H1 (cell line): ENCODE results near the gene TMEM121B. TPM values are rescaled to one million over a fixed set of nuclear protein-coding genes. Genes with fewer than 3 reads are reported as not detected.

Source experiments
- CTCF ChIA-PET: fragments of 300-600 bp; sonication (Branson Sonifier 250); formaldehyde crosslinking; loops from one replicate; lab custom pipeline; 2021; ENCODE audit not compliant: partially characterized antibody; lab: Charles Lee
- POLR2A ChIA-PET: fragments of 300-600 bp; sonication (Branson Sonifier 250); formaldehyde crosslinking; loops from one replicate; lab custom pipeline; 2021; ENCODE audit warnings: inconsistent platforms; ENCODE audit not compliant: partially characterized antibody; lab: Charles Lee
- DNase-seq, 2 experiments: peaks; one replicate each; pipeline versions ENCODE4 v3.0.0 to v3.0.0-alpha.2; 2010 to 2022; ENCODE audit warnings: low spot score in 2 of 2, low read depth in 1 of 2, mixed read lengths in 1 of 2
- FAIRE-seq: peaks from 2 replicates; lab custom pipeline; 2011; peaks lifted over from hg19 to GRCh38; lab: Jason Lieb, UNC
- H2AFZ ChIP-seq: 2 replicates; pipeline ENCODE4 v1.8.1; 2012; ENCODE audit warnings: low read length, inconsistent platforms
- H2AK5ac ChIP-seq: 2 replicates; pipeline ENCODE4 v1.6.1; 2013; ENCODE audit warnings: low read depth, low read length
- H2BK120ac ChIP-seq: replicated peaks from 2 replicates; pipeline ENCODE3; 2013; ENCODE audit warnings: low read depth, low read length, inconsistent platforms
- H2BK12ac ChIP-seq: 2 replicates; pipeline ENCODE4 v1.6.1; 2013; ENCODE audit warnings: low read depth, low read length
- H2BK15ac ChIP-seq: 2 replicates; pipeline ENCODE4 v1.6.1; 2013; ENCODE audit warnings: low read length
- H2BK20ac ChIP-seq: 2 replicates; pipeline ENCODE4 v1.6.1; 2013; ENCODE audit warnings: low read length
- H2BK5ac ChIP-seq: 2 replicates; pipeline ENCODE4 v1.6.1; 2013; ENCODE audit warnings: low read depth, low read length
- H3K14ac ChIP-seq: 2 replicates; pipeline ENCODE4 v1.6.1; 2013; ENCODE audit warnings: inconsistent platforms; ENCODE audit not compliant: insufficient read length
- H3K18ac ChIP-seq: 2 replicates; pipeline ENCODE4 v1.6.1; 2013; ENCODE audit warnings: low read length; ENCODE audit errors: extremely low read depth
- H3K23ac ChIP-seq: 2 replicates; pipeline ENCODE4 v1.6.1; 2013; ENCODE audit warnings: inconsistent platforms; ENCODE audit not compliant: insufficient read length
- H3K23me2 ChIP-seq: 2 replicates; pipeline ENCODE4 v1.6.1; 2013; ENCODE audit warnings: low read depth, low read length
- H3K27ac ChIP-seq: 2 replicates; pipeline ENCODE4 v1.6.1; 2011; ENCODE audit warnings: low read depth, low read length, inconsistent platforms
- H3K27me3 ChIP-seq, 4 experiments: replicated peaks in 1 of 4; 1 replicate in 1 of 4; 2 replicates in 3 of 4; pipeline versions ENCODE4 v1.6.1 to v1.8.1; 2011 to 2013; ENCODE audit warnings: low read length in 3 of 4, mild to moderate bottlenecking in 3 of 4, inconsistent platforms in 2 of 4, mixed read lengths in 2 of 4, moderate library complexity in 1 of 4; ENCODE audit not compliant: control insufficient read depth in 3 of 4, insufficient read depth in 3 of 4; ENCODE audit errors: extremely low read depth in 1 of 4
- H3K36me3 ChIP-seq, 4 experiments: 2 replicates each; pipeline versions ENCODE4 v1.6.1 to v1.8.1; 2011 to 2013; ENCODE audit warnings: mild to moderate bottlenecking in 4 of 4, low read length in 3 of 4, moderate library complexity in 2 of 4, control low read depth in 1 of 4, inconsistent platforms in 1 of 4; ENCODE audit not compliant: insufficient read depth in 4 of 4, control insufficient read depth in 2 of 4
- H3K4ac ChIP-seq: replicated peaks from 2 replicates; pipeline ENCODE3; 2013; ENCODE audit warnings: low read length, low read depth, mixed read lengths, inconsistent platforms; ENCODE audit not compliant: insufficient read length
- H3K4me1 ChIP-seq, 4 experiments: replicated peaks in 1 of 4; 1 replicate in 1 of 4; 2 replicates in 3 of 4; pipeline versions ENCODE4 v1.6.1 to v1.8.1; 2011 to 2013; ENCODE audit warnings: low read length in 3 of 4, inconsistent platforms in 2 of 4, mixed read lengths in 1 of 4; ENCODE audit not compliant: insufficient read depth in 4 of 4, control insufficient read depth in 3 of 4
- H3K4me2 ChIP-seq, 2 experiments: 2 replicates each; pipeline versions ENCODE4 v1.6.1 to v1.8.1; 2011 to 2013; ENCODE audit warnings: low read depth in 2 of 2, low read length in 2 of 2, control low read depth in 1 of 2, inconsistent platforms in 1 of 2, mild to moderate bottlenecking in 1 of 2; ENCODE audit not compliant: insufficient read depth in 1 of 2
- H3K4me3 ChIP-seq, 4 experiments: fragments of 200-600, 300-600 bp in 1 of 4; sonication (generic), shearing (Covaris generic), sonication (Bioruptor Twin) in 1 of 4; 2 replicates each; pipeline versions ENCODE4 v1.5.1 to v1.8.1; 2011 to 2016; ENCODE audit warnings: low read length in 4 of 4, low read depth in 3 of 4, control low read depth in 2 of 4, inconsistent platforms in 2 of 4, mild to moderate bottlenecking in 2 of 4, mixed read lengths in 1 of 4, moderate library complexity in 1 of 4; ENCODE audit not compliant: insufficient read depth in 2 of 4; ENCODE audit errors: extremely low read depth in 1 of 4
- H3K56ac ChIP-seq: replicated peaks from 2 replicates; pipeline ENCODE3; 2013; ENCODE audit warnings: low read depth, mild to moderate bottlenecking, mixed read lengths, low read length, inconsistent platforms; ENCODE audit not compliant: insufficient read length
- H3K79me1 ChIP-seq: 2 replicates; pipeline ENCODE4 v1.6.1; 2013; ENCODE audit warnings: low read depth, low read length, control low read depth
- H3K79me2 ChIP-seq, 2 experiments: 2 replicates each; pipeline versions ENCODE4 v1.6.1 to v1.8.1; 2012 to 2013; ENCODE audit warnings: low read length in 2 of 2, mild to moderate bottlenecking in 2 of 2, inconsistent platforms in 1 of 2; ENCODE audit not compliant: insufficient read depth in 2 of 2, control insufficient read depth in 1 of 2
- H3K9ac ChIP-seq, 4 experiments: replicated peaks in 1 of 4; 1 replicate in 1 of 4; 2 replicates in 3 of 4; pipeline versions ENCODE4 v1.6.1 to v1.8.1; 2011 to 2013; ENCODE audit warnings: low read depth in 3 of 4, low read length in 3 of 4, control low read depth in 2 of 4, mild to moderate bottlenecking in 2 of 4, moderate library complexity in 2 of 4, inconsistent platforms in 1 of 4; ENCODE audit errors: extremely low read depth in 1 of 4
- H3K9me3 ChIP-seq, 2 experiments: 2 replicates each; pipeline versions ENCODE4 v1.6.1 to v1.8.1; 2012 to 2013; ENCODE audit warnings: mild to moderate bottlenecking in 2 of 2, moderate library complexity in 2 of 2, control low read depth in 1 of 2, inconsistent platforms in 1 of 2, low read depth in 1 of 2, low read length in 1 of 2, mixed read lengths in 1 of 2; ENCODE audit not compliant: insufficient read depth in 2 of 2
- H4K20me1 ChIP-seq, 2 experiments: replicated peaks in 1 of 2; 2 replicates each; pipeline versions ENCODE3 to v1.8.1; 2011 to 2013; ENCODE audit warnings: inconsistent platforms in 2 of 2, low read length in 2 of 2, mild to moderate bottlenecking in 1 of 2; ENCODE audit not compliant: insufficient read depth in 2 of 2, control insufficient read depth in 1 of 2
- H4K5ac ChIP-seq: 2 replicates; pipeline ENCODE4 v1.6.1; 2013; ENCODE audit warnings: low read length, low read depth, mixed read lengths, inconsistent platforms; ENCODE audit not compliant: insufficient read length
- H4K8ac ChIP-seq: 2 replicates; pipeline ENCODE4 v1.8.0; 2013; ENCODE audit warnings: mild to moderate bottlenecking, moderate library complexity, low read length, inconsistent platforms; ENCODE audit not compliant: insufficient read depth; ENCODE audit errors: extremely low read depth
- H4K91ac ChIP-seq: replicated peaks from 2 replicates; pipeline ENCODE3; 2013; ENCODE audit warnings: low read length, mixed read lengths, inconsistent platforms; ENCODE audit not compliant: insufficient read length
- ATF3 ChIP-seq: IDR thresholded peaks from 2 replicates; pipeline ENCODE4 v1.6.1; 2011; ENCODE audit warnings: low read depth, mild to moderate bottlenecking, low read length; ENCODE audit not compliant: insufficient read depth
- BACH1 ChIP-seq: IDR thresholded peaks from 2 replicates; pipeline ENCODE4 v1.6.1; 2012; ENCODE audit warnings: low read length, improper control_type of control experiment
- BRCA1 ChIP-seq: IDR thresholded peaks from 2 replicates; pipeline ENCODE4 v1.6.1; 2012; ENCODE audit warnings: low read depth, low read length, improper control_type of control experiment
- CREB1 ChIP-seq: IDR thresholded peaks from 2 replicates; pipeline ENCODE4 v1.6.1; 2012; ENCODE audit warnings: inconsistent platforms
- HDAC6 ChIP-seq: IDR thresholded peaks from one replicate; pipeline ENCODE4 v1.7.1; 2012; ENCODE audit warnings: low read depth, mild to moderate bottlenecking, inconsistent platforms, low read length, moderate library complexity
- JUN ChIP-seq: IDR thresholded peaks from 2 replicates; pipeline ENCODE4 v1.6.1; 2011; ENCODE audit warnings: low read depth, mild to moderate bottlenecking, improper control_type of control experiment, low read length
- KDM1A ChIP-seq: fragments of 200-600, 300-600 bp; sonication (generic); IDR thresholded peaks from 2 replicates; pipeline ENCODE4 v1.7.1; 2016; ENCODE audit warnings: mild to moderate bottlenecking, low read length, borderline replicate concordance
- KDM4A ChIP-seq: IDR thresholded peaks from one replicate; pipeline ENCODE4 v1.7.1; 2012; ENCODE audit warnings: low read depth, mild to moderate bottlenecking, moderate library complexity, low read length, inconsistent platforms; ENCODE audit not compliant: severe bottlenecking
- MAFK ChIP-seq: IDR thresholded peaks from 2 replicates; pipeline ENCODE4 v1.6.1; 2012; ENCODE audit warnings: low read depth, mild to moderate bottlenecking, improper control_type of control experiment, low read length
- SIN3A ChIP-seq, 2 experiments: IDR thresholded peaks in 1 of 2; conservative IDR thresholded peaks in 1 of 2; 2 replicates each; pipeline ENCODE4 v1.6.1; 2011 to 2012; ENCODE audit warnings: low read length in 2 of 2, improper control_type of control experiment in 1 of 2, low read depth in 1 of 2, mild to moderate bottlenecking in 1 of 2
- TAF1 ChIP-seq: IDR thresholded peaks from 2 replicates; pipeline ENCODE4 v1.6.1; 2011; ENCODE audit warnings: mild to moderate bottlenecking, low read depth, low read length
- WGBS, 2 experiments: shearing (Covaris generic) in 1 of 2; methylation state at CpG; one replicate each; pipeline versions ENCODE4 v1.1.6 to v1.1.7; 2013 to 2015; ENCODE audit warnings: low lambda C conversion rate in 2 of 2, mixed read lengths in 2 of 2, inconsistent platforms in 1 of 2, low coverage in 1 of 2, missing lambda C conversion rate in 1 of 2; ENCODE audit not compliant: insufficient replicate concordance in 2 of 2, insufficient coverage in 1 of 2, insufficient read length in 1 of 2; ENCODE audit errors: extremely low coverage in 1 of 2, missing lambda C conversion rate in 1 of 2; 5-methylcytosine and 5-hydroxymethylcytosine counted together
- polyA plus RNA-seq, 7 experiments: library from polyadenylated mRNA; depleted of rRNA in 3 of 7; stranded (reverse) in 5 of 7; unstranded in 2 of 7; fragments of >200 nt in 5 of 7; fragments of 200-250 nt in 2 of 7; gene quantifications; 1 replicate in 5 of 7; 2 replicates in 1 of 7; 4 replicates in 1 of 7; pipeline versions ENCODE4 v1.2.1 to v1.2.3, GENCODE V29; 2011 to 2013; ENCODE audit warnings: missing spikeins in 2 of 7, mixed read lengths in 2 of 7
- total RNA-seq: library from RNA; stranded (reverse); fragmentation: NEBNext Ultra II Directional; extraction: Animal tissue kit (Norgen Biotek cat#: 25700); gene quantifications from 2 replicates; pipeline ENCODE4 v1.2.1, GENCODE V29; 2021
- TF ChIP-seq, protein P1 (sequence below): IDR thresholded peaks from 2 replicates; pipeline ENCODE4 v1.6.1; 2012; ENCODE audit warnings: inconsistent platforms

TMEM121B gene
- total and polyA plus RNA-seq, 2 of the 8 experiments (the other 6 are each of a cell fraction or from before 2014, with no cell fraction given): 4.3 to 6.9 TPM

DNA sequence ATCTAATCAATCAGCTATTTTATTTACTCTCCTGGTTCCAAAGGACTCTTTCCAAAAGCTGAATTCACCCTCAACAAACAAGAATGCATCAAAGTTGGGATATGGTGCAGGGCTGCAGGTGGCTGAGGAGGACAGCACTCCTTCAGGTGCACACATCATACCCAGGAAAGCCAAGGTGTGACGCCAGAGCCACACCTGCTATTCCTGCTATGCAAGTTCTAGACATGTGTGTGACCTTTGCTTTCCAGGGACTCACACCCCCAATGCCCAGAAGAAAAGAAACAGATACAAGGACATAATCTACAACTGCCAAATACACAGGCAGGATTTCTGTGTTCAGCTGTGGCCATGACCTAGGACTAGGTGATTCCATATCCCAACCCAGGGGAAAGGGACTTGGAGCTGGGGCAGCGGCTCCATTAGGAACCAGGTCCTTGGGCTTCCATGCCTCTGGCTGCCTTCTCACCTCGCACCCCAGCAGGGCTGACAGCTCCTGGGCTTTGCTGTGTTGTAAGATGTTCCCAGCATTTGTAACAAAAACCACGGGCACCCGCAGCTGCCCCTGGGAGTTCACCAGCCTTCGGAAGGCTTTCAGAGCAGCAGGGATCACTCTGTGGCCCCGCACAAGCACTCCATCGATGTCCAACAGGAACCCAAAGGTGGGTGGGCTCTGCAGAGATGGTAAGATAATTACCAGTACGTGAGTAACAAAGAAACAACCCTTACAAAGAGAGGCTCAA is 28.1 kb upstream of the TMEM121B start:
- H3K4me2 ChIP-seq: no peak overlapping the region
- DNase-seq (no peak), FAIRE-seq (no peak)
- H2AFZ ChIP-seq: no peak overlapping the region
- H4K5ac ChIP-seq: no peak overlapping the region
- peaks cover 0 to 15% of the 10 kb centered on the region in 2 experiments for H4K20me1 ChIP-seq
- H2BK5ac ChIP-seq: no peak overlapping the region
- H3K9ac ChIP-seq: 0 out of 7 replicates have a peak overlapping the region, but pooled peaks of 1 of the 4 experiments have one; percentile 26
- peaks cover 19 to 67% of the 10 kb centered on the region in 2 experiments; a peak in 3 of 4 replicates for H3K79me2 ChIP-seq
- no peak overlapping the region for H3K27ac ChIP-seq
- no peak overlapping the region for H3K4me3 ChIP-seq
- H2AK5ac ChIP-seq: no peak overlapping the region
- no peak overlapping the region for H2BK15ac ChIP-seq
- H2BK20ac ChIP-seq: no peak overlapping the region
- H3K9me3 ChIP-seq: no peaks in the 10 kb centered on the region
- H3K4ac ChIP-seq: no peak overlapping the region
- H3K56ac ChIP-seq: no peak overlapping the region
- H3K23ac ChIP-seq: no peak overlapping the region
- no peak overlapping the region for H2BK120ac ChIP-seq
- no peak overlapping the region for H3K18ac ChIP-seq
- H3K4me1 ChIP-seq: no peaks in the 10 kb centered on the region
- peaks cover 12% of the 10 kb centered on the region for H3K79me1 ChIP-seq
- H3K14ac ChIP-seq: no peak overlapping the region
- peaks cover 0 to 11% (median 3%) of the 10 kb centered on the region in 4 experiments; a peak in 3 of 8 replicates for H3K36me3 ChIP-seq
- H3K27me3 ChIP-seq: no peaks in the 10 kb centered on the region
- H4K8ac ChIP-seq: no peak overlapping the region
- ChIA-PET POLR2A (no interaction called here), CTCF (interaction anchor here (0.9 to 1.5 kb wide), 3 partner anchors 11 to 47 kb away, joined by 3 to 4 read pairs (median 3); no protein-coding TSS in a partner anchor)
- H2BK12ac ChIP-seq: no peak overlapping the region
- no peaks in the 10 kb centered on the region for H3K23me2 ChIP-seq
- 87% methylated on average over 9 of the region's 9 CpGs; no CpG with 5 or more reads in 1 of the 2 experiments for WGBS, 2 experiments
- H4K91ac ChIP-seq: no peak overlapping the region
- TF ChIP-seq SIN3A (conservative IDR thresholded peaks at IDR 0.05 in 1 of 2, IDR thresholded peaks at IDR 0.05 in 1 of 2; ENCODE audit: low read depth in 1 of 2, low read length in 2 of 2): no peak
- TF ChIP-seq MAFK: no peak
- TF ChIP-seq ATF3: no peak
- TF ChIP-seq KDM1A: no peak
- no peak for TF ChIP-seq CREB1
- TF ChIP-seq JUN: no peak
- TF ChIP-seq, protein P1, sequence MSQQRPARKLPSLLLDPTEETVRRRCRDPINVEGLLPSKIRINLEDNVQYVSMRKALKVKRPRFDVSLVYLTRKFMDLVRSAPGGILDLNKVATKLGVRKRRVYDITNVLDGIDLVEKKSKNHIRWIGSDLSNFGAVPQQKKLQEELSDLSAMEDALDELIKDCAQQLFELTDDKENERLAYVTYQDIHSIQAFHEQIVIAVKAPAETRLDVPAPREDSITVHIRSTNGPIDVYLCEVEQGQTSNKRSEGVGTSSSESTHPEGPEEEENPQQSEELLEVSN: no peak
- TF ChIP-seq HDAC6: no peak
- TF ChIP-seq BACH1: no peak
- TF ChIP-seq KDM4A: no peak
- TF ChIP-seq BRCA1: no peak
- TF ChIP-seq TAF1: no peak
